GM18867 (cell line): ENCODE results near the gene TMEM38A.
"Not testable (repeated sequence)": the region's sequence is repeated elsewhere in the genome, so short reads cannot be mapped to it uniquely, and the experiment has no call there.

Experiments
- ATAC-seq: cut with Tn5 transposase; IDR thresholded peaks from one replicate; pipeline ENCODE4 v1.9.1; 2021; ENCODE audit warnings: mild to moderate bottlenecking, moderate library complexity; ENCODE audit not compliant: unreplicated experiment

The TMEM38A gene

GRCh38 chr19:16673839-16674238, 12.9 kb downstream of the TMEM38A start:
- not testable (repeated sequence) for ATAC-seq

- no peak for ATAC-seq
Observed at GRCh38 chr19:16676101-16676798, 15.3 kb downstream of the TMEM38A start.

DNA sequence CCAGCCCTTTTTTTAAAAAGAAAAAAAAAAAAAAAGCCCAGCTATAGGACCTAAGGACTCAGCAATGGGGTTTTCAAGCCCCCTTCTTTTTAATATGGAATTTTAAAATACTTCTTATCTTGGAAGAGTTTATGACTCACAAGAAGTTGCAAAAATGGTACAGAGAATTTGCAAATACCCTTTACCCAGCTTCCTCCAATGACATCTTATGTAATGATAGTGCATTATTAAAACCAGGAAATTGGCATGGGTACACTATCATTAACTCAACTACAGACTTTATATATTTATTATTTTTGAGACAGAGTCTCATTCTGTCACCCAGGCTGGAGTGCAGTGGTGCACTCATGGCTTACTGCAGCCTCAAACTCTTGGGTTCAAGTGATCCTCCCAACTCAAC, 16.1 kb downstream of the TMEM38A start:
- ATAC-seq = no peak

DNA sequence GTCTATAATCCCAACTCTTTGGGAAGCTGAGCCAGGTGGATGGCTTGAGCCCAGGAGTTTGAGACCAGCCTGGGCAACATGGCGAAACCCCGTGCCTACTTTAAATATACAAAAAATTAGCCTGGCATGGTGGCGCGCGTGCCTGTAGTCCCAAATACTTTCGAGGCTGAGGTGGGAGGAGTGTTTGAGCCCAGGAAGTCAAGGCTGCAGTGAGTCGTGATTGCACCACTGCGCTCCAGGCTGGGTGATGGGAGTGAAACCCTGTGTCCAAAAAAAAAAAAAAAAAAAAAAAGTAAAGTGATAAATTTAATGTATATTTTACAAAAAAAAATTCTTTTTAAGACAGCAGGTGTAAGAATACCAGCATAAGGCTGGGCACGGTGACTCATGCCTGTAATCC, 17.6 kb downstream of the TMEM38A start:
- ATAC-seq = no peak

DNA sequence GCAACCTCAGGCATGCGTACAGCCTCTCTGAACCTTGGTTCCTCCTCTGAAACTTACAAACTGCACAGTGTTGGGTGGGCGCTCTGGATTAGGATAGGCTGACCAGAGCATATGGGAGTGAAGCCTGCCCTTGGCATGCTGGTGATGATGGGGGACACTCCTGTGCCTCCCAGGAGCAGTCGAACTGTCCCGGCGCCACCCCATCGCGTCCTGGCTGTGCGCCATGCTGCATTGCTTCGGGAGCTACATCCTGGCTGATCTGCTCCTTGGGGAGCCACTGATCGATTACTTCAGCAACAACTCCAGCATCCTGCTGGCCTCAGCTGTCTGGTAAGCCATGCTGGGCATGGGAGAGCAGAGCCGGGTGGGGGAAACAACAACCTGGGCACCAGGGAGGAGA, 18.9 kb downstream of the TMEM38A start:
- ATAC-seq = no peak

GRCh38 chr19:16682539-16682938, 21.6 kb downstream of the TMEM38A start:
- no peak for ATAC-seq

DNA sequence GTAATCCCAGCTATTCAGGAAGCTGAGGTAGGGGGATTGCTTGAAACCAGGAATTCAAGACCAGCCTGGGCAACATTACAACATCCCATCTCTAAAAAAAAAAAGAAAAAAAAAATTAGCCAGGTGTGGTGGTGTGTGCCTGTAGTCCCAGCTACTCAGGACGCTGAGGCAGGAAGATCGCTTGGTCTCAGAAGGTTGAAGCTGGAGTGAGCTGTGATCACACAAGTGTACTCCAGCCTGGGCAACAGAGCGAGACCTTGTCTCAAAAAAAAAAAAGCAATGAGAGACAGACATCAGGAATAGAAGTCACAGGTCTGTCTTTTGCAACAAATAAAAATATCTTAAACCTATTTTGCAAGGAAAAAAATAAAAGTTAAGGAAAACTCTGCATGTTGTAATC, 23.3 kb downstream of the TMEM38A start:
- ATAC-seq = no peak

DNA sequence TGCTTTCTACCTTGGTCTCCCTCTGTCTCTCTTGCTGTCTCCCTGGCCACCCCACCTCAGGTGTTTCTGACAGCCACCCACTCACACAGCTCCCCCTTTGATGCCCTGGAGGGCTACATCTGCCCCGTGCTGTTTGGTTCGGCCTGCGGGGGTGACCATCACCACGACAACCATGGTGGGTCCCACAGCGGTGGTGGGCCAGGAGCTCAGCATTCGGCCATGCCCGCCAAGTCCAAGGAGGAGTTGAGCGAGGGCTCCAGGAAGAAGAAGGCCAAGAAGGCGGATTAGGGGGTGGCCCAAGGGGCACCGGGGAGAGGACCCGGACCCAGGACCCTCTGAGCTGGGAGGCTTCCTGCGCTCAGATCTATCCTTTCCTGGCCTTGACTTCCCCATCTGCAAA, 27.1 kb downstream of the TMEM38A start:
- no peak for ATAC-seq

- ATAC-seq = no peak
Observed at GRCh38 chr19:16698914-16699313, 38.0 kb downstream of the TMEM38A start.

DNA sequence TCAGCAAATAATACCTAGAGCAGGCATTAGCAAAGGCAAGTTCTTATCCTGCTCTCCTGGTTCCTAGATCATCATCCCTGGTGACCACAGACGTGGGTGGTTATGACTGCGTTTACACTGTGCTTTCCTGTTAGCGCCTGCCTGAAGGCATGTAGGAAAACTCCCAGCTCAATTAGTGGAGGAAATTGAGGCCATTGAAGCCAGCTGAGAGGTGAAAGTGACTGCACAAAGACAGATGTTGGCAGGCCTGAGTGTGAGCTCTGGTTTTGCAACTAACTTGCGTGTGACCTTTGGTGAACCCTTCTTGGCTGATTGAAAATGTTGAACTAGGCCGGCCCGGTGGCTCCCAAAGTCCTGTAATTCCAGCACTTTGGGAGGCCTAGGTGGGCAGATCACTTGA, 41.2 kb downstream of the TMEM38A start:
- ATAC-seq = no peak

DNA sequence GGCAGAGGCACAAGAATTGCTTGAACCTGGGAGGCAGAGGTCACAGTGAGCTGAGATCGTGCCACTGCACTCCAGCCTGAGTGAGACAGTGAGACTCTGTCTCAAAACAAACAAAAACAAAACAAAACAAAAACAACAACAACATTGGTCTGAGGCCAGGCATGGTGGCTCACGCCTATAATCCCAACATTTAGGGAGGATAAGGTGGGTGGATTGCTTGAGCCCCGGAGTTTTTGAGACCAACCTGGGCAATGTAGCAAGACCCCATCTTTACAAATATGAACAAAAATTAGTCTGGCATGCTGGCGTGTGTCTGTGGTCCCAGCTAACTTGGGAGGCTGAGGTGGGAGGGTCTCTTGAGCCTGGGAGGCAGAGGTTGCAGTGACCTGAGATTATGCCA, 42.7 kb downstream of the TMEM38A start:
- no peak for ATAC-seq

DNA sequence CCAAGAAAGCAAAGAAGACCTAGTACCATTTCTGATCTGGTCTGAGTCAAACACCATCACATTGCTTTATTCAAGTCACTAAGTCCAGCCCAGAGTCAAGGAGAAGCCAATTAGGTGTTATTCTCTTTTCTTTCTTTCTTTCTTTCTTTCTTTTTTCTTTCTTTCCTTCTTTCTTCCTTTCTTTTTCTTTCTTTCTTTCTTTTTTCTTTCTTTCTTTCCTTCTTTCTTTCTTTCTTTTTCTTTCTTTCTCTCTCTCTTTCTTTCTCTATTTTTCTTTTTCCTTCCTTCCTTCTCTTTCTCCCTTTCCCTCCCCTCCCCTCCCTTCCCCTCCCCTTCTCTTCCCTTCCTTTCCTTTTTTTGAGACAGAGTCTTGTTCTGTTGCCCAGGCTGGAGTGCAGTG, 49.9 kb downstream of the TMEM38A start:
- ATAC-seq = not testable (repeated sequence)

- not testable (repeated sequence) for ATAC-seq
Observed at GRCh38 chr19:16712295-16712694, 51.4 kb downstream of the TMEM38A start.

GRCh38 chr19:16714702-16715287, 53.9 kb downstream of the TMEM38A start:
- no peak for ATAC-seq

GRCh38 chr19:16715611-16716010, 54.7 kb downstream of the TMEM38A start:
- no peak for ATAC-seq

GRCh38 chr19:16721051-16721450, 60.1 kb downstream of the TMEM38A start:
- ATAC-seq = no peak

DNA sequence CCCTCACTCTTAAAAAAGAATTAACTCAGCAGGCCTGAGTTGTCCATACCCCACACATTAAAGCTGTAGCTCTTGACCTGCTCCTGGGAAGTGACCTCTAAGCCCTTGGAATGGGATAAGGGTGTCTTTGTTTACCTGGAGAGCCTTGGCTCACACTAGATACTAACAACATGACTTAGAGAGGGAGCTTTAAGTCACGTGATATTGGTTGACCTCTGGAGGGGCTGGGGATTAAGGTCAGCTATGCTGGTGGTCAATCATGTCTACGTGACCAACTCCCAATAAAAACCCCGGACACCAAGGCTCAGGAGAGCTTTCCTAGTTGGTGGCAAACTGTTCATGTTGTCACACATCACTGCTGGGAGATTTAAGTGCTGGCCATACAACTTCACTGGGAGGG, 61.7 kb downstream of the TMEM38A start:
- ATAC-seq = no peak

- no peak for ATAC-seq
Observed at GRCh38 chr19:16726916-16727315, 66.0 kb downstream of the TMEM38A start.

DNA sequence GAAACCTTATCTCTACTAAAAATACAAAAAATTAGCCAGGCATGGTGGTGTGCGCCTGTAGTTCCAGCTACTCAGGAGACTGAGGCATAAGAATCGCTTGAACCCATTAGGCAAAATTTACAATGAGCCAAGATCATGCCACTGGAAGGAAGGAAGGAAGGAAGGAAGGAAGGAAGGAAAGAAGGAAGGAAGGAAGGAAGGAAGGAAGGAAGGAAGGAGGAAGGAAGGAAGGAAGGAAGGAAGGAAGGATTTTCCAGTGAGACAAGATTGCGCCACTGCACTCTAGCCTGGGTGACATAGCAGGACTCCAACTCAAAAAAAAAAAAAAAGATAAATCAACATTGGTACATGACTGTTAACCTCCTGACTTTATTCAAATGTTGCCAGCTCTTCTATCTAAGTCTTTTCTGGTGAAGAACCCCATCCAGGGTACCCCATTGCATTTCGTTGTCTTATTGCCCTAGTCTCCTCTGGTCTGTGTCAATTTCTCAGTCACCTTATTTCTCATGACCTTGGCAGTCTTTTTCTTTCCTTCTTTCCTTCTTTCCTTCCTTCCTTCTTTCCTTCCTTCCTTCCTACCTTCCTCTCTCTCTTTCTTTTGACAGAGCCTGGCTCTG, 74.8 kb downstream of the TMEM38A start:
- ATAC-seq = not testable (repeated sequence)

DNA sequence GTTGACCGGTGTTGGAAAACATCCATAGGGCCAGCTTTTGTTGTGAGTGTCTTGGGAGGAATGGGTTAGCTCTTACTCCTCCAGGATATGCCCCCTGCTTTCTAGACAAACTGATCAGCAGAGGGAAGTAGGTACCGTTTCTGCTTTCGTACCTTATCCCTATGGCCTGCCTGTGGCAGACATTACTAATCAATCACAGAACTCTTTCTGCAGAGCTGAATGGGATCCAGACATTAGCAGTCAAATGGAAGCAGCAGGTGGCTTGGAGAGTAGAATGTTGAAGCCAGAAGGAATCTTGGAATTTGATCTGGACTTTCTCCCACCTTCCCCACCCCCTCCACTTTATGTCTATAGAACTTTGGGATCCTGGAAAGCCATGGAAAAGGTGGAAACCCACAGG, 75.8 kb downstream of the TMEM38A start:
- no peak for ATAC-seq

GRCh38 chr19:16737911-16738310, 77.0 kb downstream of the TMEM38A start:
- ATAC-seq = no peak

GRCh38 chr19:16739546-16739945, 78.6 kb downstream of the TMEM38A start:
- ATAC-seq = no peak
